Astrocyte of the cerebellum (primary cell): Measurements from ENCODE around the gene FOXS1.

ENCODE experiments used
- DNase-seq: peaks from one replicate; pipeline ENCODE4 v3.0.0-alpha.2; 2011; ENCODE audit warnings: low read depth
- H3K4me3 ChIP-seq: 2 replicates; pipeline ENCODE4 v1.5.1; 2011; ENCODE audit warnings: mild to moderate bottlenecking, low read depth, low read length, moderate library complexity
- CTCF ChIP-seq: IDR thresholded peaks from 2 replicates; pipeline ENCODE4 v1.5.1; 2012; ENCODE audit warnings: low read length, low read depth, moderate library complexity, mild to moderate bottlenecking; ENCODE audit errors: missing control alignments
- in situ Hi-C: cut with HindIII; loops from 2 replicates; pipeline ENCODE4 v1.10.0; 2017; ENCODE audit warnings: low sequenced_read_pairs

Gene FOXS1

GRCh38 chr20:31875671-31876070 is 30.3 kb upstream of the FOXS1 start:
- H3K4me3 ChIP-seq: no peak overlapping the region
- in situ Hi-C loops: no loop called here
- no peak for TF ChIP-seq CTCF
- DNase-seq: no peak

GRCh38 chr20:31872406-31872805 is 27.0 kb upstream of the FOXS1 start:
- DNase-seq: no peak
- no peak for TF ChIP-seq CTCF
- in situ Hi-C loops: no loop called here
- H3K4me3 ChIP-seq: no peak overlapping the region

- in situ Hi-C loops: no loop called here
- TF ChIP-seq CTCF: no peak
- no peak for DNase-seq
- H3K4me3 ChIP-seq: no peak overlapping the region
These were observed 26.2 kb upstream of the FOXS1 start for GRCh38 chr20:31871618-31871954.

- no peak for TF ChIP-seq CTCF
- peak overlapping the region; percentile 47 for H3K4me3 ChIP-seq
- in situ Hi-C loops: no loop called here
- no peak for DNase-seq
These were observed 25.6 kb upstream of the FOXS1 start for GRCh38 chr20:31870726-31871617.

GRCh38 chr20:31869942-31870725 is 24.7 kb upstream of the FOXS1 start, which contains the start of the genes DUSP15 and TTLL9:
Gene DUSP15, minus strand, starts transcription at chr20:31870527. Its CDS starts 190 bp downstream, at chr20:31870337.
Gene TTLL9, plus strand, starts transcription at chr20:31870634. Its CDS starts 493 bp downstream, at chr20:31871127.
- in situ Hi-C loops: no loop called here
- no peak for DNase-seq
- H3K4me3 ChIP-seq: peak within 1 kb of the TSS; percentile 47
- TF ChIP-seq CTCF: no peak

- in situ Hi-C loops: no loop called here
- peak overlapping the region; percentile 47 for H3K4me3 ChIP-seq
- no peak for TF ChIP-seq CTCF
- no peak for DNase-seq
These were observed 24.2 kb upstream of the FOXS1 start for GRCh38 chr20:31869673-31869941.
